Measurements from ENCODE around the gene SLC35D3.
"Not testable (repeated sequence)": the region's sequence is repeated elsewhere in the genome, so short reads cannot be mapped to it uniquely, and the experiment has no call there.

SLC35D3 gene

DNA sequence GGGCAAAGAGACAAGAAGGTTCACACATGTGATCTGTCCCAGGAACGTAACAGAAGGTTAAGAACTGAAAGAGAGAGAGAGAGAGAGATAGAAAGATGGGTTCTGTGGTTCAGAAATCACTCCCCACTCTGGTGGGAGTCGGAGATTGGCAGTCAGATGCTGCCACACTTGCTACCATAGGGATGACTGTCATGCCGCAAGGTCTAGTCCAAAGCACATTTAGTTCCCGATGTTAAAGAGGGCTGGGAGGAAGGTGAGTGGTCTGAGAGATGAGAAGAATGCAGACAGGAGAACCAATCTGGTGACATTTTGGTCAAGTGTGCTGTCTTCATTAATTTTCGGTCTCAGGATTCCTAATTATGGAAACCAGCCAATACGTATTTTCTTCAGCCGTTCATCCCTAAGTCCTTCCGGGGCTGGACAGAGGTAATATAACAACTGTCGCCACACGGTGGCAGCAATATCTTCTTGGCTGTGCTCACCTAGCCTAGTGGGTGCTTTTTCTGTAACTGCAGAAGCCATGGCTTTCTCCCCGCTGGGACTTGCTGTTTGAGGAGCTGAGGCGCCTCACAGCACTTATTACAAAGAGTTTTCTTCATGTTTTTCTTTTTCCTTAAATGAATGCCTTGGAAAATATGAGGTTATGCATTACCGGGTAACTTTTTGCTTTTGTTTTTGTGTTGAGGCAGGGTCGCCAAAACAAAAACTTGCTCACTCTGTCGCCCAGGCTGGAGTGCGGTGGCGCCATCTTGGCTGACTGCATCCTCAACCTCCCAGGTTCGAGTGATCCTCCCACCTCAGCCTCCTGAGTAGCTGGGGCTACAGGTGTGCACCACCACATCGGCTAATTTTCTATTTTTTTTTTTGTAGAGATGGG, 46.0 kb downstream of the SLC35D3 start:
- peak; percentile 38 for DNase-seq

GRCh38 chr6:136968837-136969236, 46.7 kb downstream of the SLC35D3 start:
- DNase-seq: no peak

- no peak for DNase-seq
These were observed 47.3 kb downstream of the SLC35D3 start for GRCh38 chr6:136969433-136969832.

DNA sequence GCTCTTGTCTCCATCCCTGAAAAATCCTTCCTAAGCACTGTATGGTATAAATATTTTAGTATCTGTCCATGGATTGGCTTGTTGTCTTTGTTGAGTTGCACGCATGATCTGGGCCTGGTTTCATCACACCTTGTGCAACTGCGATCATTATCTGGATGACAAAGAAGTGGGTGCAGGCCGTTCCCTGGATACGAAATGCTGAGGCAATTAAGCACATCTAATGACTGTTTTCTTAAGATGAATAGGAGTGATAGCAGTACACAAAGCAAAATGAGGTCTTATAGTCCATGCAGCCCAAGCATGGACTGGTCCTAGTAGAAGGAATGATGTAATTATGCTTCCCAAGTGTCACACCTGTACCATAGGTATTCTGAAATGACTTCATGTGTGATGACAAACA, 47.8 kb downstream of the SLC35D3 start:
- no peak for DNase-seq

DNA sequence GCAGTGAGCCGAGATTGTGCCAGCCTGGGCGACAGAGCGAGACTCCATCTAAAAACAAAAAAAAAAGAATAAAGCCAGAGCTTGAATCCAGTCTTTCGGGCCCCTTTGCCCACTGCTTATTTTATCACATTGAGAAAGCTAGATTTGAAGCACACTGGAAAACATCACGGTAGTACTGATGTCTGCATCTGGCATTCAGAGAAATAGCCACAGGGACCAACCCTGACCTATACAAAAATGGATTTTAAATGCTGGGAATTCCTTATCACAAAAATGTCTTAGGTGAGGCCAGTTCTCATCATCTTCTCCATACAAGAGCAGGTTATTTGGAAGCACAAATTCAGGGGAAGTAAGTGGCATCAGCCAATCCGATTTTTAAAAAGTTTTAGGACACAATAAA, 49.5 kb downstream of the SLC35D3 start:
- DNase-seq: no peak

- DNase-seq: not testable (repeated sequence)
These were observed 51.7 kb downstream of the SLC35D3 start for GRCh38 chr6:136973781-136974180.
